HepG2 (cell line): ENCODE results near the gene L1CAM. TPM values are rescaled to one million over a fixed set of nuclear protein-coding genes. Genes with fewer than 3 reads are reported as not detected.

ENCODE experiments used
- CCDC6 ChIP-seq: sonication (generic); formaldehyde crosslinking; IDR thresholded peaks from 2 replicates; pipeline ENCODE4 v1.8.1; 2022; ENCODE audit warnings: mild to moderate bottlenecking, missing genetic modification reagents, moderate library complexity
- ESRRA ChIP-seq: sonication (generic); formaldehyde crosslinking; IDR thresholded peaks from 2 replicates; pipeline ENCODE4 v1.5.1; 2020; ENCODE audit warnings: mild to moderate bottlenecking, low read depth, missing genetic modification reagents
- GABPA ChIP-seq, 2 experiments: IDR thresholded peaks; 2 replicates each; pipeline ENCODE4 v1.6.1; 2011 to 2016; ENCODE audit warnings: low read depth in 2 of 2, low read length in 1 of 2, missing biosample characterization in 1 of 2, missing genetic modification characterization in 1 of 2
- IKZF4 ChIP-seq: sonication (generic); formaldehyde crosslinking; IDR thresholded peaks from 2 replicates; pipeline ENCODE4 v1.5.1; 2020; ENCODE audit warnings: borderline replicate concordance, mild to moderate bottlenecking, low read depth, missing genetic modification reagents; ENCODE audit errors: not compliant biosample characterization
- TGIF2 ChIP-seq: IDR thresholded peaks from 2 replicates; pipeline ENCODE4 v1.6.1; 2016; ENCODE audit warnings: control low read depth, missing compliant biosample characterization
- TP53 ChIP-seq: sonication (generic); formaldehyde crosslinking; conservative IDR thresholded peaks from 2 replicates; pipeline ENCODE4 v1.4.0; 2020; ENCODE audit warnings: missing genetic modification reagents
- TRIM24 ChIP-seq: sonication (generic); formaldehyde crosslinking; IDR thresholded peaks from 2 replicates; pipeline ENCODE4 v1.8.0; 2022; ENCODE audit warnings: mild to moderate bottlenecking, missing genetic modification reagents
- ZFP62 ChIP-seq: sonication (generic); formaldehyde crosslinking; IDR thresholded peaks from 2 replicates; pipeline ENCODE4 v1.4.0; 2020; ENCODE audit warnings: missing genetic modification reagents
- ZNF317 ChIP-seq: sonication (generic); formaldehyde crosslinking; IDR thresholded peaks from 2 replicates; pipeline ENCODE4 v1.5.0; 2020; ENCODE audit warnings: mild to moderate bottlenecking, missing genetic modification reagents
- ZNF567 ChIP-seq: sonication (generic); formaldehyde crosslinking; IDR thresholded peaks from 2 replicates; pipeline ENCODE4 v1.8.1; 2023; ENCODE audit warnings: mild to moderate bottlenecking, missing genetic modification reagents, borderline replicate concordance
- ZNF619 ChIP-seq: sonication (generic); formaldehyde crosslinking; IDR thresholded peaks from 2 replicates; pipeline ENCODE4 v1.4.0; 2020; ENCODE audit warnings: mild to moderate bottlenecking, missing genetic modification reagents
- ZNF7 ChIP-seq: IDR thresholded peaks from 2 replicates; pipeline ENCODE4 v1.6.1; 2016; ENCODE audit warnings: missing biosample characterization, missing genetic modification reagents
- ZNF839 ChIP-seq: sonication (generic); formaldehyde crosslinking; IDR thresholded peaks from 2 replicates; pipeline ENCODE4 v1.4.0; 2020; ENCODE audit warnings: missing genetic modification reagents, mild to moderate bottlenecking, borderline replicate concordance
- ZNF878 ChIP-seq: sonication (generic); formaldehyde crosslinking; IDR thresholded peaks from 2 replicates; pipeline ENCODE4 v1.8.1; 2023; ENCODE audit warnings: mild to moderate bottlenecking, missing genetic modification reagents, moderate library complexity
- polyA plus RNA-seq, 8 experiments: library from polyadenylated mRNA; depleted of rRNA in 3 of 8; stranded (reverse) in 7 of 8; unstranded in 1 of 8; fragments of >200 nt; fragmentation: Illumina TruSeq in 4 of 8; extraction: Trizol in 4 of 8; gene quantifications; 2 replicates each; pipeline versions ENCODE4 v1.2.1 to v1.2.3, GENCODE V29; 2011 to 2016; ENCODE audit warnings: low read depth in 4 of 8, missing spikeins in 1 of 8, mixed read lengths in 1 of 8; ENCODE audit not compliant: insufficient read depth in 1 of 8
- total RNA-seq, 5 experiments: library from RNA; depleted of rRNA; stranded (reverse); fragments of >200 nt; fragmentation: Illumina TruSeq; extraction: Trizol; gene quantifications; 2 replicates each; pipeline ENCODE4 v1.2.3, GENCODE V29; 2016; ENCODE audit warnings: low read depth in 1 of 5
- TF ChIP-seq, protein P1 (sequence below): sonication (generic); formaldehyde crosslinking; IDR thresholded peaks from 2 replicates; pipeline ENCODE4 v1.4.0; 2020; ENCODE audit warnings: missing genetic modification reagents, borderline replicate concordance
- TF ChIP-seq, protein P2 (sequence below): IDR thresholded peaks from 2 replicates; pipeline ENCODE4 v1.6.1; 2016; ENCODE audit warnings: mild to moderate bottlenecking, missing biosample characterization, missing genetic modification reagents
- TF ChIP-seq, protein P3 (sequence below): sonication (generic); formaldehyde crosslinking; IDR thresholded peaks from 2 replicates; pipeline ENCODE4 v1.4.0; 2020; ENCODE audit warnings: missing genetic modification reagents
- TF ChIP-seq, protein P4 (sequence below): sonication (generic); formaldehyde crosslinking; IDR thresholded peaks from 2 replicates; pipeline ENCODE4 v1.5.0; 2020; ENCODE audit warnings: missing genetic modification reagents, mild to moderate bottlenecking, borderline replicate concordance
- TF ChIP-seq, protein P5 (sequence below): sonication (generic); formaldehyde crosslinking; IDR thresholded peaks from 2 replicates; pipeline ENCODE4 v1.4.0; 2020; ENCODE audit warnings: missing genetic modification reagents
- TF ChIP-seq, protein P6 (sequence below): sonication (generic); formaldehyde crosslinking; IDR thresholded peaks from 2 replicates; pipeline ENCODE4 v1.5.1; 2020; ENCODE audit warnings: missing genetic modification reagents, mild to moderate bottlenecking, borderline replicate concordance

L1CAM gene
- total and polyA plus RNA-seq, 2 of the 13 experiments (the other 11 are each of a cell fraction or from before 2014, with no cell fraction given) = 1.4 to 2.0 TPM

DNA sequence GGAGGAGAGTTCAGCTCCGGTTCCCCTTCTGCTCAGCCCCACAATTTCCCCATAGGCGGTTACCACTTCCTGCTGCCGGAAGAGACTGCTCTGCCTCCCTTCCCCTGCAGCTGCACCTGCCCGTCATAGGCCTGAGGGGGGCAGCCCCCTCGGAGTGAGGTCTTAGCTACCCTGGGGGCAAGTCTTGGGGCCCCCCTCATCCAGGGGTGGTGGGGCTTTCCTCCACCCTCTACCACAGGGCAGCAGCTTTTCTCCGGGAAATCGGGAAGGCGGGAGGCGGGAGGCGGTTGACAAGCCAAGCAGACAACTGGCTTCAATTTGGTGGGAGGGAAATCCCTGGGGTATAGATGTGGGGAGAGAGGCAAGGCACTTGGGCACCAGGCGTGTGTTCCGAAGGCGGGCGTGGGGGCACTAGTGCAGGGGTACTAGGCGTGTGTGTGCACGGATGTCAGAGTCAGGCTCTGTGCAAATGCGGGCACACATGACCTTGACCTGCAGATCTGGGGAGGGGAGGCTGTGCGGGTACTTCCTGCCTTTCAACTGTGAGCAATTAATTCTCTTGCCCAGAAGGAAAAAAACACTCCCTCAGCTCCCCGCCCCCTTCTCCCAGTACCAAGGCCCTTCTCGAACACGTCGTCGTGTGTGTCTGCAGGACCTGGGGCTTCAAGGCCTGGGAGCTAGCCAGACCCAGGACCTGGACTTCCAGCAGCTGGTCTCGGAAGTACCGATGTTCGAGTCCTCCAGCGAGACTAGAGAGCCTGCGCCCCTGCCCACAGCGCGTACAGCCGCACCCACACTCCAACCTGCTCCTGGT lies 41.1 kb upstream of the L1CAM start (continued):
- no peak for TF ChIP-seq IKZF4
- TF ChIP-seq GABPA (IDR thresholded peaks at IDR 0.05; ENCODE audit: low read depth, low read length) = no peak
- TF ChIP-seq GABPA (CRISPR knock-in tag; IDR thresholded peaks at IDR 0.05; ENCODE audit: low read depth) = peak; percentile 74
- TF ChIP-seq, protein P1, sequence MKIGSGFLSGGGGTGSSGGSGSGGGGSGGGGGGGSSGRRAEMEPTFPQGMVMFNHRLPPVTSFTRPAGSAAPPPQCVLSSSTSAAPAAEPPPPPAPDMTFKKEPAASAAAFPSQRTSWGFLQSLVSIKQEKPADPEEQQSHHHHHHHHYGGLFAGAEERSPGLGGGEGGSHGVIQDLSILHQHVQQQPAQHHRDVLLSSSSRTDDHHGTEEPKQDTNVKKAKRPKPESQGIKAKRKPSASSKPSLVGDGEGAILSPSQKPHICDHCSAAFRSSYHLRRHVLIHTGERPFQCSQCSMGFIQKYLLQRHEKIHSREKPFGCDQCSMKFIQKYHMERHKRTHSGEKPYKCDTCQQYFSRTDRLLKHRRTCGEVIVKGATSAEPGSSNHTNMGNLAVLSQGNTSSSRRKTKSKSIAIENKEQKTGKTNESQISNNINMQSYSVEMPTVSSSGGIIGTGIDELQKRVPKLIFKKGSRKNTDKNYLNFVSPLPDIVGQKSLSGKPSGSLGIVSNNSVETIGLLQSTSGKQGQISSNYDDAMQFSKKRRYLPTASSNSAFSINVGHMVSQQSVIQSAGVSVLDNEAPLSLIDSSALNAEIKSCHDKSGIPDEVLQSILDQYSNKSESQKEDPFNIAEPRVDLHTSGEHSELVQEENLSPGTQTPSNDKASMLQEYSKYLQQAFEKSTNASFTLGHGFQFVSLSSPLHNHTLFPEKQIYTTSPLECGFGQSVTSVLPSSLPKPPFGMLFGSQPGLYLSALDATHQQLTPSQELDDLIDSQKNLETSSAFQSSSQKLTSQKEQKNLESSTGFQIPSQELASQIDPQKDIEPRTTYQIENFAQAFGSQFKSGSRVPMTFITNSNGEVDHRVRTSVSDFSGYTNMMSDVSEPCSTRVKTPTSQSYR (CRISPR knock-in tag) = peak; percentile 40; the same call in 1 of the 2 replicates
- TF ChIP-seq ZNF878 (CRISPR knock-in tag) = no peak
- TF ChIP-seq, protein P2, sequence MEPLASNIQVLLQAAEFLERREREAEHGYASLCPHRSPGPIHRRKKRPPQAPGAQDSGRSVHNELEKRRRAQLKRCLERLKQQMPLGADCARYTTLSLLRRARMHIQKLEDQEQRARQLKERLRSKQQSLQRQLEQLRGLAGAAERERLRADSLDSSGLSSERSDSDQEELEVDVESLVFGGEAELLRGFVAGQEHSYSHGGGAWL (CRISPR knock-in tag) = no peak
- peak; percentile 15; the same call in 1 of the 2 replicates for TF ChIP-seq CCDC6 (CRISPR knock-in tag)
- TF ChIP-seq, protein P3, sequence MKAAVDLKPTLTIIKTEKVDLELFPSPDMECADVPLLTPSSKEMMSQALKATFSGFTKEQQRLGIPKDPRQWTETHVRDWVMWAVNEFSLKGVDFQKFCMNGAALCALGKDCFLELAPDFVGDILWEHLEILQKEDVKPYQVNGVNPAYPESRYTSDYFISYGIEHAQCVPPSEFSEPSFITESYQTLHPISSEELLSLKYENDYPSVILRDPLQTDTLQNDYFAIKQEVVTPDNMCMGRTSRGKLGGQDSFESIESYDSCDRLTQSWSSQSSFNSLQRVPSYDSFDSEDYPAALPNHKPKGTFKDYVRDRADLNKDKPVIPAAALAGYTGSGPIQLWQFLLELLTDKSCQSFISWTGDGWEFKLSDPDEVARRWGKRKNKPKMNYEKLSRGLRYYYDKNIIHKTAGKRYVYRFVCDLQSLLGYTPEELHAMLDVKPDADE (CRISPR knock-in tag) = no peak
- no peak for TF ChIP-seq ZNF317
- no peak for TF ChIP-seq TRIM24
- no peak for TF ChIP-seq ZNF567 (CRISPR knock-in tag)
- TF ChIP-seq ZFP62 = no peak
- no peak for TF ChIP-seq ZNF839
- no peak for TF ChIP-seq ESRRA (CRISPR knock-in tag)
- TF ChIP-seq ZNF7 (CRISPR knock-in tag) = no peak
- no peak for TF ChIP-seq TP53 (CRISPR knock-in tag)
- TF ChIP-seq ZNF619 = no peak
- TF ChIP-seq, protein P4, sequence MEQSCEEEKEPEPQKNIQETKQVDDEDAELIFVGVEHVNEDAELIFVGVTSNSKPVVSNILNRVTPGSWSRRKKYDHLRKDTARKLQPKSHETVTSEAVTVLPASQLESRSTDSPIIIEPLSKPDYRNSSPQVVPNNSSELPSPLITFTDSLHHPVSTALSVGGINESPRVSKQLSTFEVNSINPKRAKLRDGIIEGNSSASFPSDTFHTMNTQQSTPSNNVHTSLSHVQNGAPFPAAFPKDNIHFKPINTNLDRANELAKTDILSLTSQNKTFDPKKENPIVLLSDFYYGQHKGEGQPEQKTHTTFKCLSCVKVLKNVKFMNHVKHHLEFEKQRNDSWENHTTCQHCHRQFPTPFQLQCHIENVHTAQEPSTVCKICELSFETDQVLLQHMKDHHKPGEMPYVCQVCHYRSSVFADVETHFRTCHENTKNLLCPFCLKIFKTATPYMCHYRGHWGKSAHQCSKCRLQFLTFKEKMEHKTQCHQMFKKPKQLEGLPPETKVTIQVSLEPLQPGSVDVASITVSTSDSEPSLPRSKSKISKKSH (CRISPR knock-in tag) = no peak
- TF ChIP-seq, protein P5, sequence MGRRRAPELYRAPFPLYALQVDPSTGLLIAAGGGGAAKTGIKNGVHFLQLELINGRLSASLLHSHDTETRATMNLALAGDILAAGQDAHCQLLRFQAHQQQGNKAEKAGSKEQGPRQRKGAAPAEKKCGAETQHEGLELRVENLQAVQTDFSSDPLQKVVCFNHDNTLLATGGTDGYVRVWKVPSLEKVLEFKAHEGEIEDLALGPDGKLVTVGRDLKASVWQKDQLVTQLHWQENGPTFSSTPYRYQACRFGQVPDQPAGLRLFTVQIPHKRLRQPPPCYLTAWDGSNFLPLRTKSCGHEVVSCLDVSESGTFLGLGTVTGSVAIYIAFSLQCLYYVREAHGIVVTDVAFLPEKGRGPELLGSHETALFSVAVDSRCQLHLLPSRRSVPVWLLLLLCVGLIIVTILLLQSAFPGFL (CRISPR knock-in tag) = no peak
- TF ChIP-seq, protein P6, sequence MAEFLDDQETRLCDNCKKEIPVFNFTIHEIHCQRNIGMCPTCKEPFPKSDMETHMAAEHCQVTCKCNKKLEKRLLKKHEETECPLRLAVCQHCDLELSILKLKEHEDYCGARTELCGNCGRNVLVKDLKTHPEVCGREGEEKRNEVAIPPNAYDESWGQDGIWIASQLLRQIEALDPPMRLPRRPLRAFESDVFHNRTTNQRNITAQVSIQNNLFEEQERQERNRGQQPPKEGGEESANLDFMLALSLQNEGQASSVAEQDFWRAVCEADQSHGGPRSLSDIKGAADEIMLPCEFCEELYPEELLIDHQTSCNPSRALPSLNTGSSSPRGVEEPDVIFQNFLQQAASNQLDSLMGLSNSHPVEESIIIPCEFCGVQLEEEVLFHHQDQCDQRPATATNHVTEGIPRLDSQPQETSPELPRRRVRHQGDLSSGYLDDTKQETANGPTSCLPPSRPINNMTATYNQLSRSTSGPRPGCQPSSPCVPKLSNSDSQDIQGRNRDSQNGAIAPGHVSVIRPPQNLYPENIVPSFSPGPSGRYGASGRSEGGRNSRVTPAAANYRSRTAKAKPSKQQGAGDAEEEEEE (CRISPR knock-in tag) = no peak
- TF ChIP-seq TGIF2 = no peak
